ENCODE measurements around the gene NHLH1. TPM values are rescaled to one million over a fixed set of nuclear protein-coding genes. Genes with fewer than 3 reads are reported as not detected.

Gene NHLH1
- total RNA-seq, 1 experiment from 2014 or later: not detected

DNA sequence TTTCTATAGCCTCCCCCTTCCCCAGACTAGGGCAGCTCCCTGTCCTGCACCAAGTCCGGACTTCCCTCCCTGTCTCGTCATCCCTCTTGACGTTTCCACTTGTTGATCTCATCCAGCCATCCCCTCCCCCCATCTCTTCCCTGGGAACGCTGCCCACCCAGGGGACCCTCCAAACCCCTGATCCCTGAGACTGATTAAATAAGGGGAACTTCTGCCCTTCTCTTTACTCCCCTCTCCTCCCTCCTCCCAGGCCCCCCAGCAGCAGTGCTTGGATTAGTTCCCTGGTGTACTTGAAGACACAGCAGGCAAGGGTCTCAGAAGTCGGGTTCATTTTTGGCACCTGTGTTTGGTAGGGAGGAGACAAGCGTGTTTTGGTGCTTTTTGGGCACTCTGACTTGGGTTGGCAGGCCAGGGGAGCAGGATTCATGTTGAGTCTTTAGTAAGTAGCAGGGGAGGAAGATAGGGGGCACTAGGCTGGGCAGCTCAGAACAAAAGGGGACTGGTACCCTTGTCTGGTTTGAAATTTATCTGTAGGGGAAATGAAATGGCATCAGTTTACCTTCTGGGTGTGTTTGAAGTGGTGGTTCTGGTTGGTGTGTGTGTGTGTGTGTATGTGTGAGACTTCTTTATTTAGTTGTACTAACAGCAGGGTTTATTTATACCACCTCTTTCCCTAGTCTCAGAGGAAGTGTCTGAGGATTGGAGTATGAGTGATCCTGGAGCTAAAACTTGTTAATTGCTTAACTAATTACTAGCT, 44.6 kb downstream of the NHLH1 start:
- DNase-seq (ENCODE audit: low spot score): no peak

DNA sequence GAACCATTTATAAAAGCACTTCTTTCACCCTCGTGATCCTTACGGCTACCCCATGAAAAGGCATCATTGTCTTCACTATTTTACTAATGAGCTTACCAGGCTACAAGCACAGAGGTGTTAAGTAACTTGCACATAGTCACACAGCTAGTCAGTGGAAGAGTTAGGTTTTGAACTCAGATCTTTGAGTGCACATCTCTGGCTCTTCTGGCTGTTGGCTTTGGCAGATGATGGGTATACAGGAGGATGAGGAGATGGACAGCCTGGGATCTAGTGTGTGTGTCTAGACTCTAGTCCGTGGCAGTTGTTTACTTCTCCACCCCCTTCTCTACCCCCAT, 45.1 kb downstream of the NHLH1 start:
- no peak for DNase-seq (ENCODE audit: low spot score)

DNA sequence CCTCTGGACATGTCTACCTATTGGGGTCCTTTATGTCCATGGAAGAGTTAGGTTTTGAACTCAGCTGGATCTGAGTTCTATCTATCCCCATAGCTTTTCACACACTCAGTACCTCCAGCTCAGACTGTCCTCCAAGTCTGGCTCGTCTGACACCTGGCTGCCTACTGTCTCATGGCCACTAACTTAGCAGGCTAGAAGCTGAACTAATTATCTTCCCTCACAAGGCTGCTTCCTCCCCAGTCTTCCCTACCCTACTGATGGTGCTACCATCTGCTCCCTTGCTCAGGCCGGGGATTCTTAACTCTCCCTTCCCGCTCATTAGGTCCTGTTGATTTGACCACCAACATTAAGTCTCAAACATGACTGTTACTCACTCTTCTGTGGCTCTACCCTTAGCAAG, 46.8 kb downstream of the NHLH1 start:
- DNase-seq (ENCODE audit: low spot score): no peak

DNA sequence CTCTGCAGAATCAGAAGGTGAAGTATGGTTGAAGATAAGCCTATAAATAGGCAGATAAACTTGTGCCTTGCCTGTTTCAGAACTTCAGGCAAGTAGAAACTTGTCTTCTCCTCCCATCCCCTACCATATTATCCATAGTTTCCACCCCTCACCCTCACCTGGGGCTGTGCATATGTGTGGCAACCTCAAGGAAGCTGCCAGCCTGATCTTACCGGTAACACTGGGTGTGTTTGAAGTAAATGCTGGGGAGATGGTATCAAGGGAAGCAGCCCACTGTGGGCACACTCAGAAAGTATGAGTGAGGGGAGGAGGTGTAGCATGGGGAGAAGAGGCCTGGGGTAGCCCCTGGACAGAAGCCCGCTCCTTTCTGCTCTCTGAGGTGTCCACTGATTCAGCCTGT, 48.0 kb downstream of the NHLH1 start:
- no peak for DNase-seq (ENCODE audit: low spot score)

DNA sequence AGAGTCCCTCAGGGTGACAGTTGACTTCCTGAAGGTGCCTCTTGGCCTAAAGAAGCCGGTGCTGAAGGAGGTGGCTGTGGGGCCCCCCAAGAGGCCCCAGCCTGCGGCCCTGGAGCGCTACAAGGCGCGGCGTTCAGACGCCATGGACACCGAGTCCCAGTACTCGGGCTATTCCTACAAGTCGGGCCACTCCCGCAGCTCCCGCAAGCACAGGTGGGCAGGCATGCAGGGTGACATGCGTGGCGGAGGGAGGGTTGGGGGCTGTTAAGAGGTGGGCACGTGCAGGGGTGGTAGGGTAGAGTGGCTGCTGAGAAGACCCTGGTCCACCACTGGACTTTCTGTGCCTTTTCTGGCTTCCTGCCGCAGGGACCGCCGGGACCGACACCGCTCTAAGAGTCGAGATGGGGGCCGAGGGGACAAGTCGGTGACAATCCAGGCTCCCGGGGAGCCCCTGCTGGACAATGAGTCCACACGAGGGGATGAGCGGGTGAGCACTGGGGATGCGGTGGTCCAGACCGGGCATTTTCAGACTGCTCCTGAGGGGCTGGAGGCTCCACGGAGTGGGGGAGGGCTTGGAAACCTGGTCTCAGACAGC, 48.9 kb downstream of the NHLH1 start:
- no peak for DNase-seq (ENCODE audit: low spot score)

DNA sequence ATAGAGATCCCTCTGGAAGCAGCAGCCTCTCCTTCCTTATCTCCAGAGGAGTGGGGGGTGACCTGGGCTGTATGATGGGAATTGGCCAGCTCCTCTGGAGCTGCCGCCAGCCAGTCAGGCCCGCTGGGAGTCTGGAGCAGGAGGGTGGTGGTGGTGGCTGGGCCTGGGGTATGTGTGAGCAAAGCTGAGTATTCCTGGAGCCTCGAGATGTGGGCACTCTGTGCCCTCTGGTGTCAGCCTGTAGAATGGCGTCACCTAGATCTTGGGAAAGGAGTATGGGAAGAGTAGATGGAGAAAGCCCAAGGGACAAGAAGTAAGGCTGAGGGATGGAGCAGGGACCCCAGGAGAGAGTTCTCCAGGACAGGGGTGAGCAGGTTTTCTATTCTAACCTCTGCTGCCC, 49.5 kb downstream of the NHLH1 start:
- peak; percentile 60 for DNase-seq (ENCODE audit: low spot score)

DNA sequence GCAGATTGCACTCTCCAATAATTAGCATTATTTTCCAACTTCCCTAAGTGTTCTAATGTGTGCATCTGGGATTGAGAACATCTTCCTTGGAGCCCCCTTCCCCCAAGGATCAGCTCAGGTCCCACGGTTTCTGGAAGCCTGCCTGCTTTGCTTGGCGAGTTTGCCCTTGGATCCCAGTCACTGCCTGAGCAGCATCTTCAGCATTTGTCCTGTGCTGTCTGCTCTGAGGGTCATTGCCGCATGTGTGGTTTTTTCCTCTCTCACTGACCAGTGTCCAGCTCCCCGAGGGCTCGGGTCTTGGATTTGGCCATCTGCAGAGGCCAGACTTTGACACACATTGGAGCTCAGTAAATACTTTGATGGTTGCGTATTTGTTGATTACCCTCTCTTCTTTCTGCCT, 51.6 kb downstream of the NHLH1 start:
- DNase-seq (ENCODE audit: low spot score): no peak

DNA sequence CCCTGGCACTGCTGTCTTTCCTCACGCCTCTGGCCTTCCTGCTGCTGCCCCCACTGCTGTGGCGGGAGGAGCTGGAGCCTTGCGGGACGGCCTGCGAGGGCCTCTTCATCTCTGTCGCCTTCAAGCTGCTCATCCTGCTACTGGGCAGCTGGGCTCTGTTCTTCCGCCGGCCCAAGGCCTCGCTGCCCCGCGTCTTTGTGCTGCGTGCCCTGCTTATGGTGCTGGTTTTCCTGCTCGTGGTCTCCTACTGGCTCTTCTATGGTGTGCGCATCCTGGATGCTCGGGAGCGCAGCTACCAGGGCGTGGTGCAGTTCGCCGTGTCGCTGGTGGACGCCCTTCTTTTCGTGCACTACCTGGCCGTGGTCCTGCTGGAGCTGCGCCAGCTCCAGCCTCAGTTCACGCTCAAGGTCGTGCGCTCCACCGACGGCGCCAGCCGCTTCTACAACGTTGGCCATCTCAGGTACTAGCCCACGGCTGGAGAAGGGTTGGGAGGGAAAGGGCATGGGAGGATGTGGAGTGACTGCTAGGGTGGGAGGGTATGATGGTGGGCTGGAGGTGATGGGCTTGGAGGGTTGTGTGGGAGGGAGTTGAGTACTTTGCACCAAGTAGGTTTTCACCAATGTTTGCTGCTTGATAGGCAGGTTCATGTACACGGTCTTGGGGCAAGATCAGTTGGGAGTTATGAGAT, 52.4 kb downstream of the NHLH1 start:
- DNase-seq (ENCODE audit: low spot score): no peak

DNA sequence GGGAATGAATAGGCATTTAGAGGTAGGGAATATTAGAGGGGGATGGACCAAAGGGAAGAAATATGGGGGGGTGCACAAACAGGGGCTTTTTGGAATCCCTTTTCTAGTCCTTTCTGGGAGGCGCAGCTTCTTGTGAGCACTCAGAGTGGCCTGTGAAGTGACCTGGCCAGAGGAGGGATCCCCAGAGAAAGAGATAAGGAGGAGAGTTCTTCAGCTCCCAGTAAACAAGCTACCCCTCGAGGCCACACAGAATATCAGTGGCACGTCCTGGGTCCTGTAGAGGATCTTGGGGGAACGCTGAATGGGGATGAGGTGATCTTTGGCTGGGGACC, 52.9 kb downstream of the NHLH1 start:
- DNase-seq (ENCODE audit: low spot score): no peak

DNA sequence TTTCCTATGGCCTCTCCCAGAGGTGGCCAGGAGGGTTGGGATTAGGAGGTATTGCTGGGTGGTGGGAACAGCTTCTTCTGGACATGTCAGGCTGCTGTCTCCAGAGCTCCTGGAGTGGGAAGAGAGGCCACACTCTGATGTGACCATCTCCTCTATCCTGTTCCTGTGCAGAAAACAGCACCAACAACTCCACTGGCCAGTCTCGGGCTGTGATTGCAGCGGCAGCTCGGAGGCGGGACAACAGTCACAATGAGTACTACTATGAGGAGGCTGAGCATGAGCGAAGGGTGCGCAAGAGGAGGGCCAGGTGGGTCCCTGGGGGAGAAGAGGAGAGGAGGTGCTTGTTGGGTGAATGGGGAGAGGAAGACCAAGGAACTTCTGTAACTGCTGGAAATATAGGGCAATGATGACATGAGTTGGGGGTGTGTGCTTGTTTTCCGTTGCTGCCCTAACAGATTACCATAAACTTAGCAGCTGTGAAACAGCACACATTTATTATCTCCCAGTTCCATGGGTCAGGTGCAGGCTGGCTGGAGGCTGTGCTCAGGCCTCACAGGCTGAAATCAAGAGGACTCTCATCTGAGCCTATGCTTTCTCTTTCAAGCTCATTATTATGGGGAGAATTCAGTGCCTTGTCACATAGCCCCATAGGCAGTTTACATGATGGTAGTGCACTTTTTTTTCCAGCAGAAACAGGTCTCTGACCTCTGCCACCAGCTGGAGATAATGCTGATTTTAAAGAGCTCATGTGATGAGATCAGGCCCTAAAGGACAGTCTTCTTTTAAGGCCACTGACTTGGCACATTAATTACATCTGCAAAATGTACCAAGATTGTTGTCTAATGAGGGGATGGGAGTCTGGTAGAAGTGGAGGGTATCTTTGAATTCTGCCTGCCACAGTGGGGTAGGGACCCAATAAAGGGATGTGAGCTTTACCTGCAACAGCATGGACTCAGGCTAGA, 54.3 kb downstream of the NHLH1 start:
- DNase-seq (ENCODE audit: low spot score): no peak

DNA sequence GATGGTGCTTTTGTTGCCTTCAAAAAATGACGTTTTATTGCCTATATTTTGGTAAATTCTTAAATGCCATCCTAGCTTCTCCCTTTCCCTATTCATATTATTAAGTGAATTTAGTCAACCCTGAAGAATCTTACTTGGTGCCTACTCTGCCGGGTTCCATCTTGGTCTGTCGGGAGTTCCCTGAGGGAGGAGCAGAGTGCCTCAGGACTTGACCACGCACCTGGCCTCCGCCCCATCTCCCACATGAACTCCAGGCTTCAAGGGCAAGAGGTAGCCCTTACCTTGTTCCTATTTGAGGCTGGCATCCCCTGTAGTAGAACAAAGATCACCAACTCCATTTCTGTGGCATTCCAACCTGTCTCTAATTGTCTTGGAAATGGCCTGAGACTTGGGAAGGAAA, 55.0 kb downstream of the NHLH1 start:
- no peak for DNase-seq (ENCODE audit: low spot score)

Other genes starting within 250 kb of the NHLH1 start
- not detected in 2 replicates for gene ATP1A4, start 215.5 kb upstream of the NHLH1 start, total RNA-seq (2014; rRNA removed; shearing (Covaris generic))
- 0.22 and 0.60 TPM in 2 replicates for gene CASQ1, start 176.5 kb upstream of the NHLH1 start, total RNA-seq (2014; rRNA removed; shearing (Covaris generic))
- 194 and 307 TPM in 2 replicates for gene PEA15, start 161.7 kb upstream of the NHLH1 start, total RNA-seq (2014; rRNA removed; shearing (Covaris generic))
- 86.5 and 90.0 TPM in 2 replicates for gene DCAF8, start 104.5 kb upstream of the NHLH1 start, total RNA-seq (2014; rRNA removed; shearing (Covaris generic))
- 70.3 and 102 TPM in 2 replicates for gene PEX19, start 81.9 kb upstream of the NHLH1 start, total RNA-seq (2014; rRNA removed; shearing (Covaris generic))
- 243 and 261 TPM in 2 replicates for gene COPA, start 23.8 kb upstream of the NHLH1 start, total RNA-seq (2014; rRNA removed; shearing (Covaris generic))
- 103 and 111 TPM in 2 replicates for gene NCSTN, start 23.7 kb upstream of the NHLH1 start, total RNA-seq (2014; rRNA removed; shearing (Covaris generic))
- gene VANGL2, start 33.5 kb downstream of the NHLH1 start, total RNA-seq (2014; rRNA removed; shearing (Covaris generic)): 5.7 and 6.3 TPM in 2 replicates
- gene SLAMF6, start 156.2 kb downstream of the NHLH1 start, total RNA-seq (2014; rRNA removed; shearing (Covaris generic)): not detected in 2 replicates
- gene CD84, start 212.4 kb downstream of the NHLH1 start, total RNA-seq (2014; rRNA removed; shearing (Covaris generic)): not detected in 2 replicates

Data from A172 (cell line).